MM.1S (cell line): Measurements from ENCODE around the gene UNC5C.

Experiments used
- EZH2 ChIP-seq: fragments of 300-600 bp; sonication (generic); optimal IDR thresholded peaks from 2 replicates; pipeline ENCODE3; 2017; ENCODE audit warnings: low read depth, mild to moderate bottlenecking, antibody characterized with exemption, low read length, mixed read lengths
- EZH2phosphoT487 ChIP-seq: fragments of 300-600 bp; sonication (generic); IDR thresholded peaks from 2 replicates; pipeline ENCODE4 v1.6.1; 2018; ENCODE audit warnings: antibody characterized with exemption, low read length
- TF ChIP-seq, protein P1 (sequence below): fragments of 300-600 bp; sonication (generic); IDR thresholded peaks from 2 replicates; pipeline ENCODE4 v1.5.1; 2016; ENCODE audit warnings: antibody characterized with exemption, low read length, mixed read lengths

DNA sequence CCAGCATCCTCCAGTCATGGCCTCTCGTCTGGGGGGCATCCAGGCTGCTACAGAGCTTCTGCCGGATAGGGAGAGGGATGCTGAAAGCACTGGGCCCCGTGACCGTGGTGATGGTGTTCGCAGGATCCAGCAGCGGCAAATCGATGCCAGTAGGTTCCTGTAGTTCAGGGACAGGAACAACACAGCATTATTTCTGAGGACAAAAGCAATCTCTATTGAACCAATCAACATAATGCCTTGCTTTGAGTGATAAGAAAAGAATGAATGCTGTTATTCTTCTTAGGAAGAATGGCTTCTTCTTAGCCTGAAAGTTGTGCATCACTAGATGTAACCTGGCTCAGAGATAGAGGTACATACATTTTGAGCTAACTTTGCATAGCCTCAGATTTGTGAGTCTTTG, 378.6 kb downstream of the UNC5C start:
- TF ChIP-seq, protein P1, sequence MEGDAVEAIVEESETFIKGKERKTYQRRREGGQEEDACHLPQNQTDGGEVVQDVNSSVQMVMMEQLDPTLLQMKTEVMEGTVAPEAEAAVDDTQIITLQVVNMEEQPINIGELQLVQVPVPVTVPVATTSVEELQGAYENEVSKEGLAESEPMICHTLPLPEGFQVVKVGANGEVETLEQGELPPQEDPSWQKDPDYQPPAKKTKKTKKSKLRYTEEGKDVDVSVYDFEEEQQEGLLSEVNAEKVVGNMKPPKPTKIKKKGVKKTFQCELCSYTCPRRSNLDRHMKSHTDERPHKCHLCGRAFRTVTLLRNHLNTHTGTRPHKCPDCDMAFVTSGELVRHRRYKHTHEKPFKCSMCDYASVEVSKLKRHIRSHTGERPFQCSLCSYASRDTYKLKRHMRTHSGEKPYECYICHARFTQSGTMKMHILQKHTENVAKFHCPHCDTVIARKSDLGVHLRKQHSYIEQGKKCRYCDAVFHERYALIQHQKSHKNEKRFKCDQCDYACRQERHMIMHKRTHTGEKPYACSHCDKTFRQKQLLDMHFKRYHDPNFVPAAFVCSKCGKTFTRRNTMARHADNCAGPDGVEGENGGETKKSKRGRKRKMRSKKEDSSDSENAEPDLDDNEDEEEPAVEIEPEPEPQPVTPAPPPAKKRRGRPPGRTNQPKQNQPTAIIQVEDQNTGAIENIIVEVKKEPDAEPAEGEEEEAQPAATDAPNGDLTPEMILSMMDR: no peak
- TF ChIP-seq EZH2phosphoT487 (no peak), EZH2 (no peak)
